ENCODE results near the gene SDF4.

SDF4 gene

GRCh38 chr1:1171546-1172340 lies 60.1 kb downstream of the SDF4 start:
- Histone ChIP-seq H3K4me3 (ENCODE audit: low read depth, low read length) (no peak overlapping the region), H3K27me3 (ENCODE audit: insufficient read depth, low read length) (peaks cover 74% of the 10 kb centered on the region), H2AFZ (ENCODE audit: low read length, unreplicated experiment) (no peak overlapping the region), H3K36me3 (ENCODE audit: insufficient read depth, low read length) (no peaks in the 10 kb centered on the region), H3K27ac (ENCODE audit: low read depth, low read length) (no peak overlapping the region), H3K79me2 (ENCODE audit: control insufficient read depth, insufficient read depth, low read length, unreplicated experiment) (no peaks in the 10 kb centered on the region), H3K4me1 (ENCODE audit: control insufficient read depth, insufficient read depth, low read length, unreplicated experiment) (peaks cover 2% of the 10 kb centered on the region)

GRCh38 chr1:1171161-1171545 lies 60.6 kb downstream of the SDF4 start:
- Histone ChIP-seq H3K27me3 (ENCODE audit: insufficient read depth, low read length) (peaks cover 68% of the 10 kb centered on the region), H3K36me3 (ENCODE audit: insufficient read depth, low read length) (no peaks in the 10 kb centered on the region), H3K4me3 (ENCODE audit: low read depth, low read length) (no peak overlapping the region), H3K27ac (ENCODE audit: low read depth, low read length) (no peak overlapping the region), H3K79me2 (ENCODE audit: control insufficient read depth, insufficient read depth, low read length, unreplicated experiment) (no peaks in the 10 kb centered on the region), H2AFZ (ENCODE audit: low read length, unreplicated experiment) (no peak overlapping the region), H3K4me1 (ENCODE audit: control insufficient read depth, insufficient read depth, low read length, unreplicated experiment) (peaks cover 2% of the 10 kb centered on the region)

GRCh38 chr1:1170215-1171091 lies 61.3 kb downstream of the SDF4 start:
- Histone ChIP-seq H3K4me1 (ENCODE audit: control insufficient read depth, insufficient read depth, low read length, unreplicated experiment) (peaks cover 2% of the 10 kb centered on the region), H3K27me3 (ENCODE audit: insufficient read depth, low read length) (peaks cover 62% of the 10 kb centered on the region), H3K27ac (ENCODE audit: low read depth, low read length) (no peak overlapping the region), H2AFZ (ENCODE audit: low read length, unreplicated experiment) (no peak overlapping the region), H3K79me2 (ENCODE audit: control insufficient read depth, insufficient read depth, low read length, unreplicated experiment) (no peaks in the 10 kb centered on the region), H3K4me3 (ENCODE audit: low read depth, low read length) (no peak overlapping the region), H3K36me3 (ENCODE audit: insufficient read depth, low read length) (no peaks in the 10 kb centered on the region)

GRCh38 chr1:1169429-1170214 lies 62.2 kb downstream of the SDF4 start:
- Histone ChIP-seq H3K36me3 (ENCODE audit: insufficient read depth, low read length) (no peaks in the 10 kb centered on the region), H3K27me3 (ENCODE audit: insufficient read depth, low read length) (peaks cover 61% of the 10 kb centered on the region), H2AFZ (ENCODE audit: low read length, unreplicated experiment) (no peak overlapping the region), H3K4me3 (ENCODE audit: low read depth, low read length) (no peak overlapping the region), H3K27ac (ENCODE audit: low read depth, low read length) (no peak overlapping the region), H3K79me2 (ENCODE audit: control insufficient read depth, insufficient read depth, low read length, unreplicated experiment) (no peaks in the 10 kb centered on the region), H3K4me1 (ENCODE audit: control insufficient read depth, insufficient read depth, low read length, unreplicated experiment) (peaks cover 2% of the 10 kb centered on the region)

GRCh38 chr1:1168451-1169411 lies 63.1 kb downstream of the SDF4 start:
- no peak overlapping the region for H2AFZ ChIP-seq (ENCODE audit: low read length, unreplicated experiment)
- peaks cover 58% of the 10 kb centered on the region for H3K27me3 ChIP-seq (ENCODE audit: insufficient read depth, low read length)
- peaks cover 1% of the 10 kb centered on the region for H3K4me1 ChIP-seq (ENCODE audit: control insufficient read depth, insufficient read depth, low read length, unreplicated experiment)
- no peak overlapping the region for H3K4me3 ChIP-seq (ENCODE audit: low read depth, low read length)
- H3K36me3 ChIP-seq (ENCODE audit: insufficient read depth, low read length): no peaks in the 10 kb centered on the region
- H3K79me2 ChIP-seq (ENCODE audit: control insufficient read depth, insufficient read depth, low read length, unreplicated experiment): no peaks in the 10 kb centered on the region
- H3K27ac ChIP-seq (ENCODE audit: low read depth, low read length): no peak overlapping the region

GRCh38 chr1:1167841-1168450 lies 63.9 kb downstream of the SDF4 start:
- Histone ChIP-seq H3K36me3 (ENCODE audit: insufficient read depth, low read length) (no peaks in the 10 kb centered on the region), H3K79me2 (ENCODE audit: control insufficient read depth, insufficient read depth, low read length, unreplicated experiment) (no peaks in the 10 kb centered on the region), H3K27ac (ENCODE audit: low read depth, low read length) (no peak overlapping the region), H3K27me3 (ENCODE audit: insufficient read depth, low read length) (peaks cover 50% of the 10 kb centered on the region), H2AFZ (ENCODE audit: low read length, unreplicated experiment) (no peak overlapping the region), H3K4me3 (ENCODE audit: low read depth, low read length) (no peak overlapping the region), H3K4me1 (ENCODE audit: control insufficient read depth, insufficient read depth, low read length, unreplicated experiment) (no peaks in the 10 kb centered on the region)

GRCh38 chr1:1167398-1167821 lies 64.4 kb downstream of the SDF4 start:
- Histone ChIP-seq H3K4me3 (ENCODE audit: low read depth, low read length) (no peak overlapping the region), H3K36me3 (ENCODE audit: insufficient read depth, low read length) (no peaks in the 10 kb centered on the region), H2AFZ (ENCODE audit: low read length, unreplicated experiment) (no peak overlapping the region), H3K27ac (ENCODE audit: low read depth, low read length) (no peak overlapping the region), H3K79me2 (ENCODE audit: control insufficient read depth, insufficient read depth, low read length, unreplicated experiment) (no peaks in the 10 kb centered on the region), H3K4me1 (ENCODE audit: control insufficient read depth, insufficient read depth, low read length, unreplicated experiment) (no peaks in the 10 kb centered on the region), H3K27me3 (ENCODE audit: insufficient read depth, low read length) (peaks cover 54% of the 10 kb centered on the region)

All from ACC112 (cell line).